Hepatocyte (in vitro differentiated cells): ENCODE measurements around the gene ABLIM2. TPM values are rescaled to one million over a fixed set of nuclear protein-coding genes. Genes with fewer than 3 reads are reported as not detected.

Experiments
- DNase-seq: peaks from one replicate; pipeline ENCODE4 v3.0.0-alpha.2; 2016; ENCODE audit warnings: low spot score
- H2AFZ ChIP-seq: fragments of 200-600 bp; sonication (generic); 2 replicates; pipeline ENCODE4 v1.6.0; 2016; ENCODE audit warnings: antibody characterized with exemption, mild to moderate bottlenecking
- H3K27ac ChIP-seq: fragments of 200-600 bp; sonication (generic); 2 replicates; pipeline ENCODE4 v1.5.1; 2016; ENCODE audit warnings: mild to moderate bottlenecking
- H3K27me3 ChIP-seq: fragments of 200-600 bp; sonication (generic); 2 replicates; pipeline ENCODE4 v1.6.1; 2016
- H3K36me3 ChIP-seq: fragments of 200-600 bp; sonication (generic); replicated peaks from 2 replicates; pipeline ENCODE4 v1.5.1; 2016; ENCODE audit warnings: low read depth; ENCODE audit not compliant: insufficient read depth
- H3K4me1 ChIP-seq: fragments of 200-600 bp; sonication (generic); 2 replicates; pipeline ENCODE4 v1.5.1; 2016; ENCODE audit warnings: mild to moderate bottlenecking, moderate library complexity; ENCODE audit not compliant: insufficient read depth
- H3K4me2 ChIP-seq: fragments of 200-600 bp; sonication (generic); 2 replicates; pipeline ENCODE4 v1.6.0; 2016
- H3K4me3 ChIP-seq: fragments of 200-600 bp; sonication (generic); 2 replicates; pipeline ENCODE4 v1.5.1; 2016; ENCODE audit warnings: mild to moderate bottlenecking
- H3K79me2 ChIP-seq: fragments of 200-600 bp; sonication (generic); 2 replicates; pipeline ENCODE4 v1.6.0; 2017; ENCODE audit warnings: mild to moderate bottlenecking
- H3K9me2 ChIP-seq: fragments of 200-600 bp; sonication (generic); replicated peaks from 2 replicates; pipeline ENCODE4 v1.6.0; 2017; ENCODE audit warnings: mild to moderate bottlenecking; ENCODE audit not compliant: insufficient read depth
- H3K9me3 ChIP-seq: fragments of 200-600 bp; sonication (generic); 2 replicates; pipeline ENCODE4 v1.5.1; 2016; ENCODE audit warnings: low read depth, mild to moderate bottlenecking
- H4K20me1 ChIP-seq: fragments of 200-600 bp; sonication (generic); 2 replicates; pipeline ENCODE4 v1.6.0; 2016; ENCODE audit warnings: mild to moderate bottlenecking; ENCODE audit not compliant: insufficient read depth, poor library complexity, severe bottlenecking
- CTCF ChIP-seq: fragments of 200-600 bp; sonication (generic); IDR thresholded peaks from 2 replicates; pipeline ENCODE4 v1.5.1; 2016; ENCODE audit warnings: antibody characterized with exemption, mild to moderate bottlenecking; ENCODE audit not compliant: poor library complexity
- EZH2 ChIP-seq: fragments of 200-600 bp; sonication (generic); IDR thresholded peaks from 2 replicates; pipeline ENCODE4 v1.6.1; 2016; ENCODE audit warnings: antibody characterized with exemption, mild to moderate bottlenecking, borderline replicate concordance
- EZH2phosphoT487 ChIP-seq: fragments of 200-600 bp; sonication (generic); IDR thresholded peaks from one replicate; pipeline ENCODE4 v1.6.1; 2018; ENCODE audit warnings: antibody characterized with exemption, mild to moderate bottlenecking, low read depth, moderate library complexity; ENCODE audit not compliant: unreplicated experiment, severe bottlenecking
- WGBS: methylation state at CpG from one replicate; pipeline ENCODE4 v1.1.6; 2016; ENCODE audit warnings: low lambda C conversion rate; ENCODE audit errors: missing lambda C conversion rate; 5-methylcytosine and 5-hydroxymethylcytosine counted together
- polyA plus RNA-seq: library from polyadenylated mRNA; unstranded; fragments of >200 nt; fragmentation: Nextera tagmentation; extraction: Ambion mirVana; gene quantifications from 2 replicates; pipeline ENCODE4 v1.2.1, GENCODE V29; 2016
- total RNA-seq: library from RNA; depleted of rRNA; stranded (reverse); fragments of >200 nt; gene quantifications from 2 replicates; pipeline ENCODE4 v1.2.3, GENCODE V29; 2014

Gene ABLIM2
- total and polyA plus RNA-seq, 2 experiments from 2014 or later, result 1.7 to 2.0 TPM

GRCh38 chr4:8022767-8023695, 135.6 kb downstream of the ABLIM2 start:
- no peaks in the 10 kb centered on the region for H3K4me1 ChIP-seq
- H3K79me2 ChIP-seq, result no peaks in the 10 kb centered on the region
- H3K9me3 ChIP-seq, result no peaks in the 10 kb centered on the region
- H2AFZ ChIP-seq, result no peak overlapping the region
- H3K36me3 ChIP-seq, result no peaks in the 10 kb centered on the region
- no peak for TF ChIP-seq EZH2
- TF ChIP-seq EZH2phosphoT487, result no peak
- no peak overlapping the region for H3K27ac ChIP-seq
- no peaks in the 10 kb centered on the region for H3K9me2 ChIP-seq
- no peaks in the 10 kb centered on the region for H3K27me3 ChIP-seq
- H3K4me2 ChIP-seq, result no peak overlapping the region
- no peak for DNase-seq
- H3K4me3 ChIP-seq, result no peak overlapping the region
- H4K20me1 ChIP-seq, result no peaks in the 10 kb centered on the region
- 91% methylated on average over 29 of the region's 29 CpGs for WGBS

DNA sequence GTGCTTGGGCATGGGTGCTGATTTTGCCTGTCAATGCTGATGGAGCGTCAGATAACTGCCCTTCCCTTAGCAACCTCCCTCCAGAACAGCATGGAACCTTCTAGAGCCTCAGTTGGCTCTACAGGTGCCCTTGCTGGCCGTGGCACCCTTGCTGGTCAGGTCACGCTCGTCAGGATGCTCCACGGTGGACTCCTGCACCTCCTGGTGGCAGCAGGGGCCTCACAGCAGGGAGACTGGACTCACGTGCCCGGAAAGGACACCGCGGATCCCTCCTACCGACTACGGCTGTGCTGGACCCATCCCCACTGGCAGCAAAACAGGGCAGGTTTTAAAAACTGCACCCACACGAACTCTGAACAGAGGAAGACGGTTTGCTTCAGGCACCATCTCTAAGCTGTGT, 136.8 kb downstream of the ABLIM2 start:
- Histone ChIP-seq H3K27me3 (no peaks in the 10 kb centered on the region), H2AFZ (no peak overlapping the region), H3K9me2 (no peaks in the 10 kb centered on the region), H3K9me3 (no peaks in the 10 kb centered on the region), H3K79me2 (no peaks in the 10 kb centered on the region), H3K4me2 (no peak overlapping the region), H3K36me3 (no peaks in the 10 kb centered on the region), H3K4me1 (no peaks in the 10 kb centered on the region), H4K20me1 (no peaks in the 10 kb centered on the region), H3K4me3 (no peak overlapping the region), H3K27ac (no peak overlapping the region)
- no peak for TF ChIP-seq CTCF
- TF ChIP-seq EZH2phosphoT487, result no peak
- TF ChIP-seq EZH2, result no peak
- WGBS, result 78% methylated on average over 13 of the region's 13 CpGs
- no peak for DNase-seq

- Histone ChIP-seq H3K9me3 (no peaks in the 10 kb centered on the region), H3K4me1 (no peaks in the 10 kb centered on the region), H3K27ac (no peak overlapping the region), H3K9me2 (no peaks in the 10 kb centered on the region), H3K4me2 (no peak overlapping the region), H3K27me3 (no peaks in the 10 kb centered on the region), H3K4me3 (no peak overlapping the region), H2AFZ (no peak overlapping the region), H3K79me2 (no peaks in the 10 kb centered on the region), H3K36me3 (no peaks in the 10 kb centered on the region), H4K20me1 (no peaks in the 10 kb centered on the region)
- DNase-seq, result peak; percentile 65
- 62% methylated on average over 24 of the region's 24 CpGs for WGBS
- no peak for TF ChIP-seq EZH2phosphoT487
- no peak for TF ChIP-seq EZH2
- no peak for TF ChIP-seq CTCF
Observed at GRCh38 chr4:8019396-8020365, 138.9 kb downstream of the ABLIM2 start.
